RCC 7860 (cell line): Measurements from ENCODE around the gene GCSAM.

ENCODE experiments used
- DNase-seq: peaks from one replicate; pipeline ENCODE4 v3.0.0-alpha.2; 2015; ENCODE audit warnings: low spot score
- FAIRE-seq: peaks from 2 replicates; lab custom pipeline; 2012; peaks lifted over from hg19 to GRCh38; lab: Jason Lieb, UNC

GCSAM gene

GRCh38 chr3:112109322-112109721 lies 23.7 kb downstream of the GCSAM start:
- no peak for FAIRE-seq
- DNase-seq, result no peak

- no peak for FAIRE-seq
- DNase-seq, result no peak
Observed at GRCh38 chr3:112104774-112105173, 28.3 kb downstream of the GCSAM start.

GRCh38 chr3:112101916-112102315 lies 31.1 kb downstream of the GCSAM start:
- peak; percentile 95 for DNase-seq
- peak; percentile 85 for FAIRE-seq

GRCh38 chr3:112097378-112097777 lies 35.7 kb downstream of the GCSAM start:
- FAIRE-seq, result peak; percentile 97
- DNase-seq, result peak; percentile 96

- FAIRE-seq (no peak), DNase-seq (no peak)
Observed at GRCh38 chr3:112096176-112096575, 36.9 kb downstream of the GCSAM start.

GRCh38 chr3:112095731-112096130 lies 37.3 kb downstream of the GCSAM start:
- DNase-seq (no peak), FAIRE-seq (no peak)

GRCh38 chr3:112093180-112093522 lies 39.9 kb downstream of the GCSAM start:
- no peak for FAIRE-seq
- DNase-seq, result no peak

GRCh38 chr3:112092496-112093179 lies 40.4 kb downstream of the GCSAM start:
- FAIRE-seq, result no peak

GRCh38 chr3:112090887-112091586 lies 42.0 kb downstream of the GCSAM start:
- FAIRE-seq, result no peak

More at GRCh38 chr3:112092496-112093179, 40.4 kb downstream of the GCSAM start:
- peak; percentile 39 for DNase-seq

GRCh38 chr3:112089956-112090886 lies 42.8 kb downstream of the GCSAM start:
- DNase-seq, result no peak
- no peak for FAIRE-seq

More at GRCh38 chr3:112090887-112091586, 42.0 kb downstream of the GCSAM start:
- DNase-seq, result no peak

GRCh38 chr3:112088944-112089343 lies 44.1 kb downstream of the GCSAM start:
- FAIRE-seq (no peak), DNase-seq (no peak)

- DNase-seq (no peak), FAIRE-seq (no peak)
Observed at GRCh38 chr3:112087746-112088145, 45.3 kb downstream of the GCSAM start.

GRCh38 chr3:112086875-112087524 lies 46.0 kb downstream of the GCSAM start:
- peak; percentile 43 for DNase-seq
- peak; percentile 60 for FAIRE-seq

GRCh38 chr3:112086076-112086854 lies 46.8 kb downstream of the GCSAM start, which contains the start of gene C3orf52:
Gene C3orf52 (plus strand): TSS chr3:112086389. CDS start chr3:112086408, 19 bp downstream.
- FAIRE-seq (peak; percentile 23), DNase-seq (peak; percentile 76)

- FAIRE-seq, result no peak
- DNase-seq, result no peak
Observed at GRCh38 chr3:112085735-112086075, 47.3 kb downstream of the GCSAM start.

GRCh38 chr3:112084980-112085705 lies 47.9 kb downstream of the GCSAM start:
- DNase-seq, result no peak
- FAIRE-seq, result no peak

GRCh38 chr3:112083239-112083638 lies 49.8 kb downstream of the GCSAM start:
- no peak for DNase-seq
- FAIRE-seq, result no peak

- FAIRE-seq (no peak), DNase-seq (no peak)
Observed at GRCh38 chr3:112078125-112079083, 54.6 kb downstream of the GCSAM start.
